VCaP (cell line): ENCODE data around the gene ABCC4.

Experiments
- H3K27ac ChIP-seq: fragments of 450-650 bp; 2 replicates; pipeline ENCODE4 v1.5.1; 2017
- CTCF ChIP-seq: fragments of 450-650 bp; conservative IDR thresholded peaks from 2 replicates; pipeline ENCODE4 v1.5.1; 2017; ENCODE audit warnings: mild to moderate bottlenecking, moderate library complexity

The ABCC4 gene

GRCh38 chr13:95256091-95256490 is 45.2 kb downstream of the ABCC4 start:
- TF ChIP-seq CTCF = no peak
- H3K27ac ChIP-seq = no peak overlapping the region

- H3K27ac ChIP-seq = no peak overlapping the region
- no peak for TF ChIP-seq CTCF
Observed at GRCh38 chr13:95255072-95255732, 46.0 kb downstream of the ABCC4 start.

GRCh38 chr13:95254339-95254738 is 46.9 kb downstream of the ABCC4 start:
- no peak overlapping the region for H3K27ac ChIP-seq
- TF ChIP-seq CTCF = no peak

GRCh38 chr13:95253033-95253432 is 48.2 kb downstream of the ABCC4 start:
- no peak overlapping the region for H3K27ac ChIP-seq
- TF ChIP-seq CTCF = no peak

GRCh38 chr13:95251641-95252040 is 49.6 kb downstream of the ABCC4 start:
- no peak for TF ChIP-seq CTCF
- no peak overlapping the region for H3K27ac ChIP-seq

GRCh38 chr13:95250961-95251360 is 50.3 kb downstream of the ABCC4 start:
- no peak for TF ChIP-seq CTCF
- no peak overlapping the region for H3K27ac ChIP-seq

GRCh38 chr13:95248953-95249352 is 52.3 kb downstream of the ABCC4 start:
- TF ChIP-seq CTCF = no peak
- H3K27ac ChIP-seq = no peak overlapping the region
